HepG2 (cell line): ENCODE data around the gene RBM12. TPM values are rescaled to one million over a fixed set of nuclear protein-coding genes. Genes with fewer than 3 reads are reported as not detected.

Experiments used
- AGO1 ChIP-seq: fragments of 200-400 bp; formaldehyde crosslinking; IDR thresholded peaks from 2 replicates; pipeline ENCODE4 v1.6.1; 2017; ENCODE audit warnings: mild to moderate bottlenecking, low read depth, low read length, moderate library complexity; ENCODE audit not compliant: poor library complexity, severe bottlenecking
- ARNT2 ChIP-seq: sonication (generic); formaldehyde crosslinking; IDR thresholded peaks from 2 replicates; pipeline ENCODE4 v1.8.0; 2022; ENCODE audit warnings: mild to moderate bottlenecking, low read depth, missing genetic modification reagents, moderate library complexity
- ARNTL ChIP-seq: sonication (generic); formaldehyde crosslinking; IDR thresholded peaks from 2 replicates; pipeline ENCODE4 v1.4.0; 2020; ENCODE audit warnings: mild to moderate bottlenecking, missing genetic modification reagents
- ATF7-NPFF ChIP-seq: sonication (generic); formaldehyde crosslinking; IDR thresholded peaks from 2 replicates; pipeline ENCODE4 v1.8.1; 2023; ENCODE audit warnings: mild to moderate bottlenecking, low read depth, missing genetic modification reagents, moderate library complexity
- CEBPB ChIP-seq: IDR thresholded peaks from 2 replicates; pipeline ENCODE4 v1.6.1; 2011; ENCODE audit warnings: low read depth, low read length, improper control_type of control experiment, borderline replicate concordance
- ELF1 ChIP-seq: sonication (generic); formaldehyde crosslinking; IDR thresholded peaks from 2 replicates; pipeline ENCODE4 v1.4.0; 2020; ENCODE audit warnings: missing genetic modification reagents
- GATA4 ChIP-seq: sonication (generic); IDR thresholded peaks from 2 replicates; pipeline ENCODE4 v1.6.1; 2016; ENCODE audit warnings: antibody characterized with exemption, low read depth, borderline replicate concordance
- JUNB ChIP-seq: sonication (generic); formaldehyde crosslinking; IDR thresholded peaks from 2 replicates; pipeline ENCODE4 v1.8.0; 2022; ENCODE audit warnings: missing genetic modification reagents, mild to moderate bottlenecking, borderline replicate concordance
- MYC ChIP-seq: sonication (generic); formaldehyde crosslinking; IDR thresholded peaks from 2 replicates; pipeline ENCODE4 v1.9.0; 2021; ENCODE audit warnings: missing genetic modification reagents, borderline replicate concordance
- NFYC ChIP-seq: IDR thresholded peaks from 2 replicates; pipeline ENCODE4 v1.6.1; 2016; ENCODE audit warnings: missing genetic modification reagents, missing compliant biosample characterization
- PPARG ChIP-seq: conservative IDR thresholded peaks from 2 replicates; pipeline ENCODE4 v1.6.1; 2016; ENCODE audit warnings: missing biosample characterization, missing genetic modification reagents
- SIX4 ChIP-seq: sonication (generic); formaldehyde crosslinking; IDR thresholded peaks from 2 replicates; pipeline ENCODE4 v1.4.0; 2020; ENCODE audit warnings: missing genetic modification reagents
- STAG1 ChIP-seq: sonication (generic); formaldehyde crosslinking; IDR thresholded peaks from 2 replicates; pipeline ENCODE4 v1.4.0; 2020; ENCODE audit warnings: missing genetic modification reagents
- ZMYM3 ChIP-seq: sonication (generic); formaldehyde crosslinking; IDR thresholded peaks from 2 replicates; pipeline ENCODE4 v1.5.1; 2020; ENCODE audit warnings: mild to moderate bottlenecking, missing genetic modification reagents
- ZNF337 ChIP-seq: sonication (generic); formaldehyde crosslinking; IDR thresholded peaks from 2 replicates; pipeline ENCODE4 v1.5.1; 2020; ENCODE audit warnings: missing genetic modification reagents, low read depth, mild to moderate bottlenecking, borderline replicate concordance
- ZNF354B ChIP-seq: sonication (generic); formaldehyde crosslinking; IDR thresholded peaks from 2 replicates; pipeline ENCODE4 v1.8.0; 2022; ENCODE audit warnings: mild to moderate bottlenecking, missing genetic modification reagents
- ZNF414 ChIP-seq: sonication (generic); formaldehyde crosslinking; IDR thresholded peaks from 2 replicates; pipeline ENCODE4 v1.5.0; 2020; ENCODE audit warnings: missing genetic modification reagents
- ZNF512B ChIP-seq: sonication (generic); formaldehyde crosslinking; IDR thresholded peaks from 2 replicates; pipeline ENCODE4 v1.5.1; 2020; ENCODE audit warnings: missing genetic modification reagents, mild to moderate bottlenecking, borderline replicate concordance
- ZNF567 ChIP-seq: sonication (generic); formaldehyde crosslinking; IDR thresholded peaks from 2 replicates; pipeline ENCODE4 v1.8.1; 2023; ENCODE audit warnings: mild to moderate bottlenecking, missing genetic modification reagents, borderline replicate concordance
- ZNF75D ChIP-seq: sonication (generic); formaldehyde crosslinking; IDR thresholded peaks from 2 replicates; pipeline ENCODE4 v1.8.1; 2023; ENCODE audit warnings: missing genetic modification reagents, mild to moderate bottlenecking, borderline replicate concordance
- ZSCAN30 ChIP-seq: sonication (generic); formaldehyde crosslinking; IDR thresholded peaks from 2 replicates; pipeline ENCODE4 v1.5.0; 2020; ENCODE audit warnings: mild to moderate bottlenecking, missing genetic modification reagents
- polyA plus RNA-seq, 8 experiments: library from polyadenylated mRNA; depleted of rRNA in 3 of 8; stranded (reverse) in 7 of 8; unstranded in 1 of 8; fragments of >200 nt; fragmentation: Illumina TruSeq in 4 of 8; extraction: Trizol in 4 of 8; gene quantifications; 2 replicates each; pipeline versions ENCODE4 v1.2.1 to v1.2.3, GENCODE V29; 2011 to 2016; ENCODE audit warnings: low read depth in 4 of 8, missing spikeins in 1 of 8, mixed read lengths in 1 of 8; ENCODE audit not compliant: insufficient read depth in 1 of 8
- total RNA-seq, 5 experiments: library from RNA; depleted of rRNA; stranded (reverse); fragments of >200 nt; fragmentation: Illumina TruSeq; extraction: Trizol; gene quantifications; 2 replicates each; pipeline ENCODE4 v1.2.3, GENCODE V29; 2016; ENCODE audit warnings: low read depth in 1 of 5
- TF ChIP-seq, protein P1 (sequence below): IDR thresholded peaks from 2 replicates; pipeline ENCODE4 v1.6.1; 2012; ENCODE audit warnings: inconsistent platforms
- TF ChIP-seq, protein P2 (sequence below): sonication (generic); formaldehyde crosslinking; IDR thresholded peaks from 2 replicates; pipeline ENCODE4 v1.5.0; 2020; ENCODE audit warnings: missing genetic modification reagents, mild to moderate bottlenecking, borderline replicate concordance
- TF ChIP-seq, protein P3 (sequence below): sonication (generic); formaldehyde crosslinking; IDR thresholded peaks from 2 replicates; pipeline ENCODE4 v1.4.0; 2020; ENCODE audit warnings: mild to moderate bottlenecking, missing genetic modification reagents

The RBM12 gene
- total and polyA plus RNA-seq, 2 of the 13 experiments (the other 11 are each of a cell fraction or from before 2014, with no cell fraction given): 97.9 to 104 TPM

DNA sequence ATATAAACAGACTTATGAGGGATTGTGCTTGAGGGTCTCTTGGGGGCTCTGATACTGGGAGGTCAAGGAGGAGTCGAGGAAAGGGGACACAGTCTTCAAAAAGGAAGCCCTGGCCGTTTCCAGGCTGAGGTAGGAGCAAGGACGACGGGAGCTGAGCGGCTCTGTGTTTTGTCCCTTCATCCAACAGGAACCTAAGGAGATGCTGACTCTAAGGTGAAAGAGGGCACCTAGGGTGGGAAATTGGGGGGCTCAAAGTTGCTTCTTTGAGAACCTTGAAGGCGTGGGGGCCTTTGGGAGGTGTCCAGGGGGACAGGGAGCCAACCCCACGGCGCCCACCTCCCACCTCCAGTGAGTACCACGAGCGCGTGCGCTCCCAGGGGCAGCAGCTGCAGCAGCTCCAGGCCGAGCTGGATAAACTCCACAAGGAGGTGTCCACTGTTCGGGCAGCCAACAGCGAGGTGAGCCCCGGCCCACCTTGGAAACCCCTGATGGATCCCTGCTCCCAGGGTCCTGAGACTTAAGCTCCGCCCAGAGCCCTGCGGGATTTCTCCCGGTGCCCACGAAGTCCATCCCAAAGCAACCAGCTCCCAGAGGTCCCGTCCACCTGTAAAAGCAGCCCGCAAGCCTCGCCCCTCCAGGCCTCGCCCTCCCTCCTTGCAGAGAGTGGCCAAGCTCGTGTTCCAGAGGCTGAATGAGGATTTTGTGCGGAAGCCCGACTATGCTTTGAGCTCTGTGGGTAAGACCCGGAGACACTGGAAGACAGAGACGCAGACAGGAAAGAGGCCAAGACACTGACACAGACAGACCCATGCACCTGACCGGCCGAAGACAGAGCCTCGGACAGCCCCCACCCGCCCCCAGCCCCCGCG, 46.2 kb downstream of the RBM12 start (continued):
- peak; percentile 95; the same call in 1 of the 2 replicates for TF ChIP-seq ZSCAN30 (CRISPR knock-in tag)
- TF ChIP-seq, protein P1, sequence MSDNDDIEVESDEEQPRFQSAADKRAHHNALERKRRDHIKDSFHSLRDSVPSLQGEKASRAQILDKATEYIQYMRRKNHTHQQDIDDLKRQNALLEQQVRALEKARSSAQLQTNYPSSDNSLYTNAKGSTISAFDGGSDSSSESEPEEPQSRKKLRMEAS: peak; percentile 65; the same call in 1 of the 2 replicates
- no peak for TF ChIP-seq NFYC (CRISPR knock-in tag)
- TF ChIP-seq ARNT2: 0 out of 2 replicates have a peak, but pooled peaks have one; percentile 40
- no peak for TF ChIP-seq ZNF414 (CRISPR knock-in tag)
- TF ChIP-seq ARNTL: peak; percentile 53; the same call in 1 of the 2 replicates
- TF ChIP-seq STAG1 (CRISPR knock-in tag): no peak
- 0 out of 2 replicates have a peak, but pooled peaks have one; percentile 68 for TF ChIP-seq ZNF567 (CRISPR knock-in tag)
- peak; percentile 93 for TF ChIP-seq AGO1
- 0 out of 2 replicates have a peak, but pooled peaks have one; percentile 85 for TF ChIP-seq ZNF512B (CRISPR knock-in tag)
- TF ChIP-seq GATA4: 0 out of 2 replicates have a peak, but pooled peaks have one; percentile 1
- TF ChIP-seq, protein P2, sequence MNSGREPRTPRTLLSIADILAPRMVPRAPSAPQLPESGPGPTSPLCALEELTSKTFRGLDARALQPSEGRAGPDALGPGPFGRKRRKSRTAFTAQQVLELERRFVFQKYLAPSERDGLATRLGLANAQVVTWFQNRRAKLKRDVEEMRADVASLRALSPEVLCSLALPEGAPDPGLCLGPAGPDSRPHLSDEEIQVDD: 0 out of 2 replicates have a peak, but pooled peaks have one; percentile 73
- TF ChIP-seq CEBPB: no peak
- 0 out of 2 replicates have a peak, but pooled peaks have one; percentile 6 for TF ChIP-seq SIX4 (CRISPR knock-in tag)
- no peak for TF ChIP-seq ZNF337 (CRISPR knock-in tag)
- TF ChIP-seq ZNF75D (CRISPR knock-in tag): 0 out of 2 replicates have a peak, but pooled peaks have one; percentile 79
- no peak for TF ChIP-seq JUNB
- 0 out of 2 replicates have a peak, but pooled peaks have one; percentile 50 for TF ChIP-seq ATF7-NPFF (CRISPR knock-in tag)
- TF ChIP-seq PPARG (CRISPR knock-in tag): 0 out of 2 replicates have a peak, but pooled peaks have one; percentile 7
- TF ChIP-seq MYC: peak; percentile 43; the same call in 1 of the 2 replicates
- peak; percentile 27; the same call in 1 of the 2 replicates for TF ChIP-seq ZMYM3 (CRISPR knock-in tag)
- TF ChIP-seq, protein P3, sequence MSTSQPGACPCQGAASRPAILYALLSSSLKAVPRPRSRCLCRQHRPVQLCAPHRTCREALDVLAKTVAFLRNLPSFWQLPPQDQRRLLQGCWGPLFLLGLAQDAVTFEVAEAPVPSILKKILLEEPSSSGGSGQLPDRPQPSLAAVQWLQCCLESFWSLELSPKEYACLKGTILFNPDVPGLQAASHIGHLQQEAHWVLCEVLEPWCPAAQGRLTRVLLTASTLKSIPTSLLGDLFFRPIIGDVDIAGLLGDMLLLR (CRISPR knock-in tag): 0 out of 2 replicates have a peak, but pooled peaks have one; percentile 51
- TF ChIP-seq ELF1 (CRISPR knock-in tag): peak; percentile 14; the same call in 1 of the 2 replicates
- 0 out of 2 replicates have a peak, but pooled peaks have one; percentile 39 for TF ChIP-seq ZNF354B (CRISPR knock-in tag)
